ENCODE results near the gene EXOC6B.

- TF ChIP-seq CTCF (IDR thresholded peaks at IDR 0.05) (no peak), POLR2A (IDR thresholded peaks at IDR 0.05) (no peak)
Measured at GRCh38 chr2:72388263-72388662, 437.6 kb downstream of the EXOC6B start.
